NCI-H1092 (cell line): ENCODE data around the gene HSD17B13.
"Not testable (repeated sequence)": the region's sequence is repeated elsewhere in the genome, so short reads cannot be mapped to it uniquely, and the experiment has no call there.

Experiments used
- DNase-seq: peaks from one replicate; lab custom pipeline; 2025; lab: John Stamatoyannopoulos, UW

The HSD17B13 gene

DNA sequence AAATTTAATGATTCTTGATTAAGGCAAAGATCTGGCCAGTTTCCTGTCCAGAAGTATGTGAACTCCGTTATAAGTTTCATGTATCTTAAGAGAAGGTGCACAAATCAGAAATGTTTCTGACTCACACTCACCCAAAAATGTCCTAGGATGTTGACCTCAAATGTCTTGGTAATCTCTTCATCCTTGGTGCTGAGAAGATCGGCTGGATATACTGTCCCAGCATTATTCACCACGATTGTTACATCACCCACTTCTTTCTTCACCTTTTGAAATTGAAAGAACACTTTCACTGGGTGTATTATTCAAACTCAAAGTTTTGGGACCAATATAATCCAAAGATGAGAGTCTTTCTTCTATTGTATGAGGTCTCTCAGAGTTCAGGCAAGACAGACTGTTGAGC is 5.7 kb downstream of the HSD17B13 start:
- DNase-seq = no peak

DNA sequence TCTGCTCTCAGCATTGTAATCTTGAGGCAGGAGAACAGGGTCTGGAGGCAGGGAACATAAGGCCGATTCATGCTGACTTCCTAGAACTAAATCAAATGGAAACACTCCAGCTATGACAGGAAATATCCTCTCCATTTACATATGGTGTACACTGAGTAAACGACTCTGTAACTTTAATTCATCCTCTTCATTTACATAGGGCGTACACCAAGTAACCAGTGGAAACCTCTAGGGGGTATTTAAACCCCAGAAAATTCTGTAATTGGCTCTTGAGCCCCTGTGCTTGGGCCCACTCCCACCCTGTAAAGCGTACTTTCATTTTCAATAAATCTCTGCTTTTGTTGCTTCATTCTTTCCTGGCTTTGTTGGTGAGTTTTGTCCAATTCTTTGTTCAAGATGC is 7.7 kb downstream of the HSD17B13 start:
- not testable (repeated sequence) for DNase-seq

DNA sequence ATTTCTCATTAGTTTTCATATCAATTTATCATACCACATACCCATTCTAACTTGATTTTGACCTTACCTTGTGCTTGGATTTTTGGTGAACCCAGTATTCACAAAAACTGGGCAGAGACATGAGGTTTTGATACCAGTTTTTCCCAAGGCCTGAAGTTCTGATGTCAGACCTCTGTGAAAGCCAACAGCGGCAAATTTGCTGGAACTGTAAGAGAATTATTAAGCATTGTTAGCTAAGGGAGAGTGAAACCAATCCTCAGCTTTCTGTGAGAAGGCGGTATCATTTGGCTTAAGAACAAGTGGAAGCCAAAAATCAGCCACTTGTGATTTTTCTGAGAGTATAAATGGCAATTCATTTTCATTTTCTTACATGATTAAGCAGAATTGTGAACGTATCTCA is 8.9 kb downstream of the HSD17B13 start:
- no peak for DNase-seq

DNA sequence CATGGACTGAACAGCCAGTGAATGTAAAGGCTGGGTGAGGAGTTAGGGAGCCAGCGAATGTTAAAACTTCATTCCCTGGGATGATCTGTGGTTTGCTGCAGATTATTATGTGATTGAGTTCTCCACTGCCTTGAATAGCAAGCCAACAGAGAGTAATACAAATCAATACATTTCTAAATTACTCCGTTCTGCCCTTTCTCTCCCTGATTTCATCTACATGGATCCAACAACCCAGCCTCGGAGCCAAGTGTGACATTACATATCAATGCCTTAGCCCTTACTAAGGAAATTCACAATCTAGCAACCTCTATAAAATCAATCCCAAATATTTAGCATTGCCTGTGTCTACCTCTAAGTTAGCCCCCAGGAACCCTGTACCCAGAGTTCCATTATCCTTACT is 11.0 kb downstream of the HSD17B13 start:
- no peak for DNase-seq

DNA sequence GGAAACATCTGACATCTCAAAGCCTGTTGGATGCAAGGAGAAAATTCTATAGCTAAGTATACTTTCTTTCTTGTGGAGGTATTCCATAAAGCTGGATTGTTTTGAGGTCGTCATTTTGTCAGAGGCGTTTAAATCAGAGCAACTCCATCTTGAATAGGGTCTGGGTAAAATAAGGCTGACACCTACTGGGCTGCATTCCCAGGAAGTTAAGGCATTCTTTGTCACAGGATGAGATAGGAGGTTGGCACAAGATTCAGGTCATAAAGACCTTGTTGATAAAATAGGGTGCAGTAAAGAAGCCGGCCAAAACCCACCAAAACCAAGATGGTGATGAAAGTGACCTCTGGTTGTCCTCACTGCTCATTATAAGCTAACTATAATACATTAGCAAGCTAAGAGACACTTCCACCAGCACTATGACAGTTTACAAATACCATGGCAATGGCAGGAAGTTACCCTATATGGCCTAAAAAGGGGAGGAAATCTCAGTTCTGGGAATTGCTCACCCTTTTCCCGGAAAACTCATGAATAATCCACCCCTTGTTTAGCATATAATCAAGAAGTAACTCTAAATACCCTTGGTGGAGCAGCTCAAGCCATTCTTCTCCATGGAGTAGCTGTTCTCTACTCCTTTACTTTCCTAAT is 11.9 kb downstream of the HSD17B13 start:
- DNase-seq = no peak

DNA sequence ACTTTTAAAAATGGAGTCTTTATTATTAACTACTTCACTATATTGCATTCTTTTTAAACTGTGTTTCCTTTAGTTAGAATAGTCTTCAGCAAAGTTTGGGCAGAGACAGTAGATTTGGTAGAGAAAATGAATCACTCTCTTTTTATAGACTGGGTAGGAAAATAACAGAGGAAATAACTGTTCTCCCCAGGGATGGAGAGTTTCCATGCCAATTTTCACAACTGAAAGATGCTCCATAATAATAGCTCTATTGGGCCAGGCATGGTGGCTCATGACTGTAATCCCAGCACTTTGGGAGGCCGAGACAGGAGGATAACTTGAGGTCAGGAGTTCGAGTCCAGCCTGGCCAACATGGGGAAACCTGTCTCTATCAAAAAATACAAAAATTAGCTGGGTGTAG is 13.1 kb downstream of the HSD17B13 start:
- no peak for DNase-seq

DNA sequence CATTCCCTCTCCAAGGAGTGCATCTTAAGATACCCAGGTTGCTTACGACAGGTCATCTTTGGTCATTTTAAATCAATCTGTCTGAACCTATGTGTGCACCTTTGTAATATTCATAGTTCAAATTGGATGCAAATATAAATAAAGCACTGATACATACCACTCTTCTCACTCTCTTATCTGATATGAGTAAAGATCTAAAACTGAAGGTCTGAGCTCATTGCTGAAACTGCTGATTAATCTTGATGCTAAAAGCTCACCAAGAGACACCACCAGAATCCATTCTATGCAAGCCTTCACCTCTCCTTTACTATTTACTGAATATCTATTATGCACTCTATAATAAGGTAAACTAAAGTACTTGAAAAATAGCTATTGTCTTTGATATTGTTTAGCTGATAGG is 16.6 kb downstream of the HSD17B13 start:
- no peak for DNase-seq

DNA sequence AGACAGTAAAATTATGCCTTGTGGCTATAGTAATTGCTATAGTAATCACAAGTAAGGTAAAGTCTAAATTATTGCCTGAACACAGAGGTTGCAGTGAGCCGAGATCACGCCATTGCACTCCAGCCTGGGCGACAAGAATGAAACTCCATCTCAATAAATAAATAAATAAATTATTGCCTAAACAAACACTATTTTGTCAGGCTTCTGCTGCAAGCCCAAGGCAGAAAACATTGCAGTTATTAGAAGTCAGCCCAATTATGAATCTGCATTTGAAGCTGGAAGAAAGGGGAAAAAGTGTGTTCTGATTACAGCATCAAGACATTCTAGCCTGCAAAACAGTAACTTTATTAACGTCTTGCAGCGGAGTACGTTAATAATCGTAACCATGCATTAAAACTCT is 17.1 kb downstream of the HSD17B13 start:
- DNase-seq = no peak

DNA sequence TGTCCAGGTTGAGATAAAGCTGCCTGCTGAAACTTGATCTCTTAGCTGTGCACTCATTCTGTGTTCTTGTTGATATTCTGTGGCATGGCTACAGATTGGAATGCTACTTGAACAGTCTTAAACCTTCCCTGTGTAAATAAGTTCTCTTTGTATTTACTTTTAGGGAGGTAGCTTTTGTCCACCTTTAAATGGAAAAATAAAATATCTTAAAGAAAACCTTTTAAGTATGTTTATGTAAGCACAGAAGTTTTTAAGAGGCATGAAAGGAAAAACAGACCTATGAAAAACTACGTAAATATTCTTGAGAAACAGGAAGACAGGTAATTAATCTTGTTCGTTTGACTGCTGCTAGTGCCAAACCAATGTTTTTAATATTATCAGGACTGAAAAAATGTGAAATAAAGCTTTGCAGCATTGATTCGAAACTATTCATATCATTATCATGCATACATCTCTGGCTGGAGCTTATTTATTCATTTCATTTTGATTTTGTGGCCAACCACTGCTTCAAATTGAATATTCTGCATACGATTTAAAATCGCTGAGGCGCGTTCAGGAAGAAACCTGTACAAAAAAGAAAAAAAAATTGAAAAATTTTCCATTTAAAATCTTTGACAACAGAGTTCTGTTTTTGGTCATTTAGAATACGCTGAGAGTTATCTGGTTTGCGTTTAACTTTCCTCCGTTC is 17.8 kb downstream of the HSD17B13 start:
- DNase-seq = no peak

DNA sequence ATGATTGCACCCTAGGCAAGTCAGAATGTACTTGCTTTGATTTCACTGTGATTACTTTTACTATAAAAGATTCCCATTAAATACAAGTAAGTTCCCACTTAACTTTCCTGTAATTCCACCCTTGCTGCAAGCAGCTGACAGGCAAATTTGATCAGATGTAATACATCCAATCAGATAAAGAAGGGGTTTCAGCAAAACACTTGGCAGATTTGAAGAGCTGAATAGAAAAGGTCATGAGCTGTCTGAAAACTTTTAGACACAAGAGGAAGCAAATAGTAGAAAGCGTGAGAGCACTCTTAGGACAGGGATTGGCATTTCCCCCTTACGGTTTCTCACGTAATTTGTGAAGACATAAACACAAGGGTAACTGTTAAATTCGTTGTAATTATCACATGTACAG is 22.8 kb downstream of the HSD17B13 start:
- no peak for DNase-seq

DNA sequence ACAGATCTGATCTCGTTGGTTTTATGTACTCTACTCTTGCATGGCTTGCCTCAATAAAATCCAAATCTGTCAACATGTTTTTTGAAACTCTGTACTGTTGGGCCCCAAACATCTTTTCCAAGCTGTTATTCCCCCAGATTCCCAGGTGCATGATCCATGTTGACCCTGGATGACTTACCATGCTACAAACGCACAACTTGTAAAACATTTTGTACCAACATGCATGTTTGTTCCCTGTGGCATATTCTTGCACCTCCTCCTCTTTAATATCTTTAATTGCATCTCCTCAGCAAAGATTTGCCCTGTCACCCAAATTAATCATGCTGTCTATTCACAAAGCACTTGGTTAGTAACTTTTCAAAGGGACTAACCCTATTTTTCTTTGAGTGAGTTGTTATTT is 24.3 kb downstream of the HSD17B13 start:
- no peak for DNase-seq

DNA sequence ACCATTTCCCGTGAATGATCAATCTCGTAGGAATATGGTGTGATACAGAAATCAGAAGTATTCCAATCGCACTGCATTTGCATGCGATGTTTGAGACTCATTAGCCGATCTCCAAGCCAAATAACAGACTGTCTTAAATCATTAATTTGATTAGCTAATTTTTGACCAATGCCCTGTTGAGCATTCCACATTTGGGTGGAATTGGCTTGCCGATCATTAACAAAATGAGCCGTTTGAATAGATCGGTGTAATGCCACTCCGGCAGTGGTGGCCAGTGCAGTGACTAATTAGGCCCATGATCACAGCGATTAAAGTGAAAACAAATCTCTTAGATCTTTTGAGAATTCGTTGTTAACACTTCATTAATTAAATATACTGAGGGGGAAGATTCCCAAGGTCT is 27.8 kb downstream of the HSD17B13 start:
- DNase-seq = not testable (repeated sequence)

DNA sequence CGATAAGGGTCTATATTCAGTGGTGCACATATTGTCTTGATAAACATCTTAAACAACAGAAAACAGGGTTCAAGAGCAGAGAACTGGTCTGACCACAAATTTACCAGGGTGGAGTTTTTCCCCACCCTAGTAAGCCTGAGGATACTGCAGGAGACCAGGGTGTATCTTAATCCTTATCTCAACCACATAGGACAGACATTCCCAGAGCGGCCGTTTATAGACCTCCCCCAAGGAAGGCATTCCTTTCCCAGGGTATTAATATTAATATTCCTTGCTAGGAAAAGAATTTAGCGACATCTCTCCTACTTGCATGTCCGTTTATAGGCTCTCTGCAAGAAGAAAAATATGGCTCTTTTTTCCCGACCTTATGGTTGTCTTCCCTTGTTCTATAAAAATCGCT is 28.8 kb downstream of the HSD17B13 start:
- DNase-seq = not testable (repeated sequence)

DNA sequence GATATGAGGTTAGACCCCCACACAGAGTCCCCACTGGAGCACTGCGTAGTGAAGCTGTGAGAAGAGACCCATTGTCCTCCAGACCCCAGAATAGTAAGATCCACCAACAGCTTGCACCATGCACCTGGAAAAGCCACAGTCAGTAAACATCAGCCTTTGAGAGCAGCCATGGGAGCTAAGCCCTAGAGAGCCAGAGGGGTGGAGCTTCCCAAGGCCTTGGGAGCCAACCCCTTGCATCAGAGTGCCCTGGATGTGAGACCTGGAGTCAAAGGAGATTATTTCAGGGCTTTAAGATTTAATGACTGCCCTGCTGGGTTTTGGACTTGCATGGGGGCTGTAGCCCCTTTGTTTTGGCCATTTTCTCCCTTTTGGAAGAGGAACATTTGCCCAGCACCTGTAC is 35.7 kb downstream of the HSD17B13 start:
- no peak for DNase-seq

DNA sequence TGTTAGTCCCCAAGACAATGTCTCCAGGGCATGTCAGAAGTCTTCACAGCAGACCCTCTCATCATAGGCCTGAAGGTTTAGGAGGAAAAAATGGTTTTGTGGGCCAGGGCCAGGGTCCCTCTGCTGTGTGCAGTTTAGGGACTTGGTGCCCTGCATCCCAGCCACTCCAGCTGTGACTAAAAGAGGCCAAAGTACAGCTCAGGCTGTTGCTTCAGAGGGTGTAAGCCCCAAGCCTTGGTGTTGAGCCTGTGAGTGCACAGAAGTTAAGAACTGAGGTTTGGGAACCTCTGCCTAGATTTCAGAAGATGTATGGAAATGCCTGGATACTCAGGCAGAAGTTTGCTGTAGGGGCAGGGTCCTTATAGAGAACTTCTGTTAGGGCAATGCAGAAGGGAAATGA is 38.4 kb downstream of the HSD17B13 start:
- not testable (repeated sequence) for DNase-seq

DNA sequence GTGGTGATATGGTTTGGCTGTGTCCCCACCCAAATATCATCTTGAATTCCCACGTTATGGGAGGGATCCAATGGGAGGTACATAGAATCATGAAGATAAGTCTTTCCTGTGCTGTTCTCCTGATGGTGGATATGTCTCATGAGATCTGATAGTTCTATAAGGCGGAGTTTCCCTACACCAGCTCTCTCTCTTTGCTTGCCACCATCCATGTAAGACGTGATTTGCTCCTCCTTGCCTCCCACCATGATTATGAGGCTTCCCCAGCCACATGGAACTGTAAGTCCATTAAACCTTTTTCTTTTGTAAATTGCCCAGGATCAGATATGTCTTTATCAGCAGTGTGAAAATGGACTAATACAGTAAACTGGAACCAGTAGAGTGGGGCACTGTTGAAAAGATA is 39.5 kb downstream of the HSD17B13 start:
- DNase-seq = no peak

DNA sequence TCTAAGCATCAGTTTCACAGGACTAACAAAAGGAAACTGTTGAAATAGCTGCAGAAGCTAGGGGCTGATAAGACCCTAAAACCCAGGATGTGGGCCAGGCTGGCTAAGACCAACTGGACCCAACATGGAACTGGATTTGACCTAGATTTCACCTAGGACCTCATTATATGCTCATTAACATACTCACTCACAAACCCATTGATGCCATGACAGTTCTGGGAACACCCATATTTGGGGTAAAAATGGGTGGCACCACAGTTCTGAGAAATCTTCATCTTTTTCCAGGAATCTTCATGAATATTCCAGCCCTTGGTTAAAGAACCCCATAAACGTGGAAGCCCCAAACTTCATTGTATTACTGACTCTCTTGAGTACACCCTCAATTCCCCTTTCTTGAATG is 41.1 kb downstream of the HSD17B13 start:
- no peak for DNase-seq

DNA sequence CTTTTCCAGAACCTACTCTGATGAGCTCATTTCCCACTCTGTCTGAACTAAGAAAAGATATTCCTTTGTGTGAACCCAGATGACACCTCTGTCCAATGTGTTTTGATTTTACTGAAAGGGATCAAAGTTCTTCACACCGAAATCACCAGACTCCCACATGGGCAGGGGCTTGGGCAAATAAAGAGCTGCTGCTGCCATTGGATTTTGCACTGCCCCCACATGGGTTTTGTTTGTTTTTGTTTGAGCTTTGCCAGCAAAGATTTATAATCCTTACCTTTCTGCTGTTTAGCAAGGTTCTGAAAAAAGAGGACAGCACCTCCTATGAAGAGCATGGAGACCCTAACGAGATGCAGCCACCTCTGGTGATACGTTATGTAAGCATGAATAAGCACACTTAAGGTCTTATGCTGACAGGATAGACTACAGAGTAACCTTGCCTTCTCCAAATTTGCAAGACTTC is 44.3 kb downstream of the HSD17B13 start:
- no peak for DNase-seq

DNA sequence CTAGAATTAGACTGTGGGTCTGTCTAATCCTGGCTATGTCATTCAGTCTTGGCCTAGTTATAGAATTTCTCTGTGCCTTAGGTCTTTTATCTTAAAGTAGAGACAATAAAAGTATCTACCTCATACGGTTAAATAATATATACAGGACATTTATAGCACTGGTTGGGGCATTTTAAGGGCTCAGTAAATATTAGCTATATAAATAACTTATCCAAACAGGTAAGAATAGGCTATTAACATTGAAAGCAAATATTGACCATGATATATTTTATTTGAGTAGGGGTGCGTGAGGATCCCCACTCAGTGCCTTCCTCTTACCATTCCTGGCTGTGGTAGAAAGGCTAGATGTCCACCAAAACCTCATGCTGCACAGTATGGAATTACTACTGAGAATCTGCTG is 47.4 kb downstream of the HSD17B13 start:
- DNase-seq = no peak

DNA sequence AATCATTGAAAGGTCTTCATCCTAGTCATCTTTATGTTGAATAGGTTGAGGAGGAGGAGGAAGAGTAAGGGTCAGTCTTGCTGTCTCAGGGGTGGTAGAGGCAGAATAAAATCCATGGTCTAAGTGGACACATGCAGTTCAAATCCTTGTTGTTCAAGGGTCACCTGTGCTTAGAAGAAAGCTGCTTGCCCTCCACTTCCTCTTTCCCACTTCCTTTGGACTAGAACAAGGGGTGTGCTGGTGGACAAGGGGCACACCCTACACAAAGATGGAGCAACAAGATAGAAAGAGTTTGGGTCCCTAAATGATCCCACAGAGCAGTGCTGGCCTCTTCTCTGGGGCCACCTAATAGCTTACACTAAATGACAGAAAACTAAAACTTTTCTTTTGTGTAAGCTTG is 47.9 kb downstream of the HSD17B13 start:
- DNase-seq = no peak

DNA sequence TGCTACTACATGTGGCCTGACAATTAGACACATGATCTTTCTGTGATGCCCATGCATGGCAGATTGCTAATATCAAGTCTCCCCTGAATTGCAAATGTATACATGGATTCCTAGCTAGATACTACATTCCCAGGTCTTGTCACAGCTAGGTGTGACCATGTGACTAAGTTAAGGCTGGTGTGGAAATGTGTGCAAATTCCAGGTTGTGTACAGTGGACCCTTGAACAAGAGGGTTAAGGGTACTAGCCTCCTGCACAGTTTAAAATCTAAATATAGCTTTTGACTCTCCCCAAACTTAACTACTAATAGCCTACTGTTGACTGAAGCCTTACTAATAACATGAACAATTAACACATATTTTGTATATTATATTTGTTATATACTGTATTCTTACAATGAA is 48.4 kb downstream of the HSD17B13 start:
- no peak for DNase-seq

DNA sequence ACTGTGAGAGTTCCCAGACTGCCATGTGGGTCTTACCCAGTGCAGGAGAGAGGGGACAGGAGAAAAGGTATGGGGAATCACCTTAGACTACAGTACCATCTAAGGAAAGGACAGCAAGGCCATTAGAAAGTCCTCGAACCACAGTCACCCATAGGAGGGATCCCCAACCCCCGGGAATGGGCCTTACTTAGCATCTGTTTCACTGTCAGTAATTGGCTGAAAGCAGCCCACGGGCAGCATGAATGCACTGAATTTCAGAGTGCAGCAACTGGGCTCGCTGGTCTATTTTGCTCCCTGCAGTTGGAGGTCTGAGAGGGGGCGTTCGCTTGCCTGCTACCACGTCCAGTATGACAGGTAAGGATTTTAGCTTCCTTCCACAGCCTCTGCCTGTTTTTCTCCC is 51.9 kb downstream of the HSD17B13 start:
- no peak for DNase-seq

DNA sequence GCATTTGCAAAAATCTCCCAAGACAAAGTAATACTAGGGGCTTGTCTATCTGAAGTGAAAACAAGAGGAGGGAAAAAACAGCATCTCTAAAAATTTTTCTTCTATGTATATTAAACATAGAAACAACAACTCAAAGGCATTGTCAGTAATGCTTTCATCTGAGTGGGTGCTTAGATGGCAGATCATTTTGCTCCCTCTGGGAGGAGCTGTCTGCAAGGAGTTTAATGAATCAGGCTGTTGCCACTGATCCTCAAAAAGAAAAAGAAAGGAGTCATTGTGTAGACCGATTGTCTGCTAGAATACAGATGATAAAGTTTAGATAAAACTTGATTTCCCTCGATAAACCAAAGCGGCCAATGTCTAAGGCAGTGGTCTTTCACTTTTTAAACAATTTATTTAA is 52.5 kb downstream of the HSD17B13 start:
- peak; percentile 23 for DNase-seq

DNA sequence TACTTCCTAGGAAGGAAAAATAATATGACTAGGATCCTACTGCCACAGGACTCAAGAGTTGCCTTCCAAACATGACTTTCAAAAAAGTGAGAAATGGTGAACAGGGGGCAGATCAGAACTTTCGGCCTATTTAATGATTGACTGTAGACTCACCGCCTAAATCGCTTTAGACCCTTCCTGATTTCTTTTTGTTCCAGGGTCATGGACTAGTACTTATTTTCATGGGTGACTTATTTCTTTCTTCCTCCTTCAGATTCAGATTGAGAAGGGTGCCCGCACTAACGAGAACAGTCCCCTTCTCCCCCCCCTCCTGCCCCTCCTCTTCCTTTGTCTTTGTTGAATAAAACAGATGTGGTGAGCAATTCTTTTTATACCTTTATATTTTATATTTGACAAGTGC is 54.3 kb downstream of the HSD17B13 start:
- DNase-seq = no peak
